ENCODE measurements around the gene ZSCAN16.

DNA sequence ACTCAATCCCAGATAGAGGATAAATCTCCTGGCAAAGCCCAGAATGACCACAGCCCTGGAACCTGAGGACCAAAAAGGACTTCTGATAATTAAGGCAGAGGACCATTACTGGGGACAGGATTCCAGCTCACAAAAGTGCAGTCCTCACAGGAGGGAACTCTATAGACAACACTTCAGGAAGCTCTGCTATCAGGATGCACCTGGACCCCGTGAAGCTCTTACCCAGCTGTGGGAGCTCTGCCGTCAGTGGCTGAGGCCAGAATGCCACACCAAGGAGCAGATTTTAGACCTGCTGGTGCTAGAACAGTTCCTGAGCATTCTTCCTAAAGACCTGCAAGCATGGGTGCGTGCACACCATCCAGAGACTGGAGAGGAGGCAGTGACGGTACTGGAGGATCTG, 992 bp downstream of the ZSCAN16 start:
- no peak for TF ChIP-seq SP1 (IDR thresholded peaks at IDR 0.05)
- no peak for TF ChIP-seq FOXA1 (IDR thresholded peaks at IDR 0.05)
- TF ChIP-seq BHLHE40 (IDR thresholded peaks at IDR 0.05; ENCODE audit: borderline replicate concordance): no peak
- no peak for TF ChIP-seq SUZ12 (IDR thresholded peaks at IDR 0.05)
- TF ChIP-seq FOXM1 (IDR thresholded peaks at IDR 0.05; ENCODE audit: borderline replicate concordance): no peak
- TF ChIP-seq ARNT (IDR thresholded peaks at IDR 0.05): no peak
- no peak for TF ChIP-seq HDGF (IDR thresholded peaks at IDR 0.05; ENCODE audit: borderline replicate concordance)
- no peak for TF ChIP-seq FOXK2 (IDR thresholded peaks at IDR 0.05)
- TF ChIP-seq NFRKB (IDR thresholded peaks at IDR 0.05): no peak
- no peak for TF ChIP-seq ZNF384 (IDR thresholded peaks at IDR 0.05)
- TF ChIP-seq TARDBP (IDR thresholded peaks at IDR 0.05): no peak
- no peak for TF ChIP-seq PKNOX1 (IDR thresholded peaks at IDR 0.05)
- TF ChIP-seq L3MBTL2 (conservative IDR thresholded peaks at IDR 0.05): no peak

Measured in HEK293T (cell line).